ENCODE measurements around the gene LPCAT1. TPM values are rescaled to one million over a fixed set of nuclear protein-coding genes. Genes with fewer than 3 reads are reported as not detected.
"Not testable (repeated sequence)": the region's sequence is repeated elsewhere in the genome, so short reads cannot be mapped to it uniquely, and the experiment has no call there.

Gene LPCAT1
- total RNA-seq, 1 experiment from 2014 or later = 47.5 TPM

DNA sequence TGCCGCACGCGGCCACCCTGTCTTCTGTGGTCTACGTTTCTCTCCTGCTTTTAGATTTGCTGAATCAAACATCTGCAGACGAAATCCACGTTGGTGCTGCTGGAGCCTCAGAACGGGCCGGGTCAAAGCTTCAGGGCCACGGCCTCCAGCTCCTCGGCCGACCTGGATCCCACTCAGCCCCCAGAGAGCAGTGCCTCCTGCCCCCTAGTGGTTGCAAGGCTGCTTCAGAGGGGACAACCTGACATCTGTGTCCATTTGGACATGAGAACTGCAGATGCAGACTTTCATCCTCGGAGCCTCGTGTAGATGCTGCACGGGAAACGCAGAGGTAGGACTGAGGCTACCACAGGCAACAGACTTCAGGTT, 55.5 kb downstream of the LPCAT1 start:
- peak; percentile 20 for DNase-seq (ENCODE audit: low read depth, low spot score)
- in situ Hi-C loops (cut with HindIII; ENCODE audit: low pct_unique_long_range_greater_than_20kb, low sequenced_read_pairs) = no loop called here

DNA sequence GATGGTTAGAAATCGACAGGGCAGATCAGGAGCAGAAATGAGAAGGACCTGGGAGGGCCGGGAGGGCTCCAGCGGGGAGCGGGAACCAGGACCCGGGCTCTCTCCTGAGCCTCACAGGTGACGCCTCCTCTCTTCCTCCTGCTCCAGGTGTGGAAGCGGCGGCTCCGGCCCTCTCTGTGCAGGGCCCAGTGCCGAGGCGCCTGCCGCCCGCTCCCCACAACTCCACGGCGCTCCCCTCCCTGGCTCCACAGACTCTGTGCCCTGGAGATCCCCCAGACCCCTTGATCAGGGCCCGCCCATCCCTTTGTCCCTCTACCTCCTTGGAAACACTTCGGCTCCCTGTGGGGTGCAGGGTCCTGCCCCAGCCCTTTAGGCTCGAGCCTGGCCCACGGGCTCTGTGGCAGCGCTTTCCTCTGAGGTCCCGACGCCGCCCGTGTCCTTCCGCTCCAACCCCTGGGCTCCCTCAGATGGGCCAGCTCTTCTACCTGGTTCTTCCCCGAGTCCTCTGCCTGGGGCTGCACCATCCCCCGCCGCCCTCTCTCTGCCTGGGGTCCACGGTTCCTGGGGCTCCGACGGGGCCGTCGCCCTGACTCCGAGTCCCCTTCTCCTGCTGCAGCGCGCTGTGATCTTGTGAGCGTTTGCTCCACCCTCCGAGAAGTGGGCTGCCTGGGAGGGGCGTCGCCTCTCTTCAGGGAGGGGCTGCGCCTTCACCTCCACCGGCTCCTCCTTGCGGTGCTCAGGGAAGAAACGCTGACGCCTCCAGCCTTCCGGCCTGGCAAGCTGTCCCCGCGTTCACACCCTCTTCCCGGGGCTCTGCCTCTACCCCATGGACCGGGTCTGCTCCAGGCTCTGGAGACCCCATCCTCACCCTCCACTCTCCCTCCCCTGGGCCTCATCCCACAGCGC, 56.2 kb downstream of the LPCAT1 start:
- no peak for DNase-seq (ENCODE audit: low read depth, low spot score)
- in situ Hi-C loops (cut with HindIII; ENCODE audit: low pct_unique_long_range_greater_than_20kb, low sequenced_read_pairs) = no loop called here

DNA sequence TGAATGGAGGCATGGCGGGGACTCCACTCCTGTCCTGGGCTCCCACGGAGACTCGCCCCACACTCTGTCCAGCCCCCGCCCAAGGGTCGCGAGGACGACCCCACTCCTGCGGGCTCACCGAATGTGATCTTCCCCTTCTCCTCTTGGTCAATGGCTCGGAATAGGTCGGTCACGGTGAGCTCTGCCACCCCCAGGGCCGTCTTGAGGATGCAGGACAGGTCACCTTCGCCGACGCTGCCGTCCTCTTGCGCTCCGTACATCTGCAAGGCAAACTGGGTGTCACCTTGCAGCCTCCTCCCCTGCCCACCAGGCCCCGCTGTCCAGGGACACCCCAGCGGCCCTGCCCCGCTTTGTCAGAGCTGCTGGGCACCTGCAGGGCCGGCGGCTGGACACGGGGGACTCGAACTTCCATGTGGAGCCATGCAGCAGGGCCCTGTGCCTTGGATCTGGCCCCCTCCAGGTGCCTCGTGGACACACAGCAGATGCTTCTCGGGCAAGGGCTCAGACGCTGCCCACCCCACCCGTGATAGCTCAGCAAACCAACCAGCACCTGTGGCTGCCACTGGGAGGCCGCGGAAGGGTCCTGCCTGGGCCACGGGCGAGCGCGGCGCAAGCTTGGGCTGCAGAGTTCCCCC, 57.0 kb downstream of the LPCAT1 start:
- in situ Hi-C loops (cut with HindIII; ENCODE audit: low pct_unique_long_range_greater_than_20kb, low sequenced_read_pairs) = no loop called here

DNA sequence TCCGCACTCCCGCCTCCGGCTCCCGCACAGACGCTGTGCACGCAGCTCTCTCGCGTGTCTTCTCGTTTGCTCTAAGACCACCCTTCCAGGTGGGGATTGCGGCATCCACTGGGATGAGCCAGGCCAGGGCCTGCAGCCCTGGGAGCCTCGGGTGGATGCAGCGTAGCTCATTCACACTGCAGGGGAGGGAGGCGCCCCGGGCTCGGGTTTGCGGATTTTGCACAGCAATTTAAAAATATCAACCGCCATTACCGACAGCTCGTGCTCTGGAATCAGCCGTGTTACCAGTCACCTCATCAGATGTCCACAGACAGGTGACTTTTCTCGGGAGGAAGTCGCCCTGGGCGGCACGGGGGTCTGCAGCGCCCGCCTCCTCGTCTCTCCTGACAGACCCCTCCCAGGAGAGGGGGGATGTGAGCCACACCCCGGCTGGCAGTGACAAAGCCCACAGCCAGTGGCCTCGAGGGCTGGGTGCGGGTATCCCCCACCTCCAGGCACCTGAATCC, 57.7 kb downstream of the LPCAT1 start:
- in situ Hi-C loops (cut with HindIII; ENCODE audit: low pct_unique_long_range_greater_than_20kb, low sequenced_read_pairs) = no loop called here
- DNase-seq (ENCODE audit: low read depth, low spot score) = no peak

More for the DNA sequence above, 57.0 kb downstream of the LPCAT1 start:
- no peak for DNase-seq (ENCODE audit: low read depth, low spot score)

- DNase-seq (ENCODE audit: low read depth, low spot score) = no peak
- in situ Hi-C loops (cut with HindIII; ENCODE audit: low pct_unique_long_range_greater_than_20kb, low sequenced_read_pairs) = no loop called here
Observed at GRCh38 chr5:1465117-1465516, 58.6 kb downstream of the LPCAT1 start.

GRCh38 chr5:1464511-1464910, 59.2 kb downstream of the LPCAT1 start:
- no peak for DNase-seq (ENCODE audit: low read depth, low spot score)
- in situ Hi-C loops (cut with HindIII; ENCODE audit: low pct_unique_long_range_greater_than_20kb, low sequenced_read_pairs) = no loop called here

DNA sequence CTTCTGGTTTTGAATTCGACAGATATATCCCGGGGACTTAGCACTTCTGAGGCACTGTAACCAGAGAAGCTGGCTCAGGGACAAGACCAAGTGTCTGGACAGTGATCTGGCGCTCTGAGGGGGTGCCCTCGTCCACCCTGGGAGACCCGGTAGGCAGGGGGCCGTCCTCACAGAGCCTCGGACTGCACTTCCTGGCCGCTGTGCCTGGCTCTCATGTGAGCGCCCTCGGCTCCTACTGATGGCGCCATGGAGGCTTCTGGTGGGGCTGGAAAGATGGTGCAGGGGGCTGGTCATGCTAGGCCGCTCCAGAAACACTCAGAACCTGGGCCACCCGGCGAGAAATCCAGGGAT, 59.7 kb downstream of the LPCAT1 start:
- in situ Hi-C loops (cut with HindIII; ENCODE audit: low pct_unique_long_range_greater_than_20kb, low sequenced_read_pairs) = no loop called here
- DNase-seq (ENCODE audit: low read depth, low spot score) = no peak

- no peak for DNase-seq (ENCODE audit: low read depth, low spot score)
- in situ Hi-C loops (cut with HindIII; ENCODE audit: low pct_unique_long_range_greater_than_20kb, low sequenced_read_pairs) = no loop called here
Observed at GRCh38 chr5:1463326-1464095, 60.2 kb downstream of the LPCAT1 start.

GRCh38 chr5:1462358-1462757, 61.4 kb downstream of the LPCAT1 start:
- in situ Hi-C loops (cut with HindIII; ENCODE audit: low pct_unique_long_range_greater_than_20kb, low sequenced_read_pairs) = no loop called here
- DNase-seq (ENCODE audit: low read depth, low spot score) = no peak

DNA sequence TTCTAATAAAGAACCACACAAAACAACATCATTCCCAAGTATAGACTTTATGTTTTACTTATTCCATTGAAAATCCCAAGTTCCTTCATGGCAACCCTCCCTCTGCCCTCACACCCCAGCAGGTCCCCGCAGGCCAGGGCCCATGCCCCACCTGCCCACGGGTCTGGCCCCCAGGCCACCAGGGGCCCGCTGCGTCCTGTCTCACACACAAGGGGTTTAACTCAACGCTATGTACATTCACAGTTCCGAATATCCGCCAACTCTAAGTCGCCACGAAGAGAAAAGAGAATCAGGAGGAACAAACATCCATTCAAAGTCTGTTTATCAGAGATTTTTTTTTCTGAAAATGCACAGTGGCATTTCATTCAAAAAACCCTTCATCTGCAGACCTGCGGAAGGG, 62.4 kb downstream of the LPCAT1 start:
- in situ Hi-C loops (cut with HindIII; ENCODE audit: low pct_unique_long_range_greater_than_20kb, low sequenced_read_pairs) = no loop called here
- DNase-seq (ENCODE audit: low read depth, low spot score) = no peak

DNA sequence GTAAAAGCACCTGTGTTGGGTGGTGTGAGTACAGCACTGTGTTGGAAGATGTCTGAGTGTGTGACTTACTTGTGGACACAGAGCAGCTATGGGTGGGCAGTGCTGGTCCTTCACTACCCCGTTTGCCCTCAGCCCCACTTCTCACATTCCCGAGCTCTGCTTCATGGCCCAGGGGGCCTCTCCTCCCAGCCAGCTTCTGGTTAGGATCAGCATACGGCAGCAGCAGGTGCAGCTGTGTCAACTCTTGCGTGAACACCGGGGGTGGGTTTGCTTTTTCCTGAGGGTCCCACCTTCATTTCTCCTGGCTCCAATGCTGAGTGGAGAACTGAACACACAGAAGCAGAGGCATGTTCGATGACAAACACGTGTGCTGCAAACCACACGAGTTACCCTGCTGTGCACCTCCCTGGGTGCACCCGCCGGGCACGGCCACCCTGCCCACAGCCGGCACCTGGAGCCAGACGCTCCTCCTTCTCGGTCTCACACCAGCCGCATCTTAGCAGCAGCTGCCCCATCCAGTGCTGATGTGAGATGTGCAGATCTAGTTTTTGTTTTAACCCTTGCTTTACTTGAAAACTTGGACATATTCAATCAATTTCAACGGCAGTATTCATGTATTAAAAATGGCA, 63.6 kb downstream of the LPCAT1 start:
- no peak for DNase-seq (ENCODE audit: low read depth, low spot score)
- in situ Hi-C loops (cut with HindIII; ENCODE audit: low pct_unique_long_range_greater_than_20kb, low sequenced_read_pairs) = no loop called here

DNA sequence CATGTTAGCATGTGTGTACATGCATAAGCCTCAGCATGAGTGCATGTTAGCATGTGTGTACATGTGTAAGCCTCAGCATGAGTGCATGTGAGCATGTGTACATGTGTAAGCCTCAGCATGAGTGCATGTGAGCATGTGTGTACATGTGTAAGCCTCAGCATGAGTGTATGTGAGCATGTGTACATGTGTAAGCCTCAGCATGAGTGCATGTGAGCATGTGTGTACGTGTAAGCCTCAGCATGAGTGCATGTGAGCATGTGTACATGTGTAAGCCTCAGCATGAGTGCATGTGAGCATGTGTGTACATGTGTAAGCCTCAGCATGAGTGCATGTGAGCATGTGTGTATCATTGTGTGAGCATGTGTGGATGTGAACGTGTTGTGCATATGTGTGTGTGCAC, 64.3 kb downstream of the LPCAT1 start:
- DNase-seq (ENCODE audit: low read depth, low spot score); in situ Hi-C loops (cut with HindIII; ENCODE audit: low pct_unique_long_range_greater_than_20kb, low sequenced_read_pairs): not testable (repeated sequence)

- DNase-seq (ENCODE audit: low read depth, low spot score); in situ Hi-C loops (cut with HindIII; ENCODE audit: low pct_unique_long_range_greater_than_20kb, low sequenced_read_pairs): not testable (repeated sequence)
Observed at GRCh38 chr5:1456110-1456881, 67.5 kb downstream of the LPCAT1 start.

DNA sequence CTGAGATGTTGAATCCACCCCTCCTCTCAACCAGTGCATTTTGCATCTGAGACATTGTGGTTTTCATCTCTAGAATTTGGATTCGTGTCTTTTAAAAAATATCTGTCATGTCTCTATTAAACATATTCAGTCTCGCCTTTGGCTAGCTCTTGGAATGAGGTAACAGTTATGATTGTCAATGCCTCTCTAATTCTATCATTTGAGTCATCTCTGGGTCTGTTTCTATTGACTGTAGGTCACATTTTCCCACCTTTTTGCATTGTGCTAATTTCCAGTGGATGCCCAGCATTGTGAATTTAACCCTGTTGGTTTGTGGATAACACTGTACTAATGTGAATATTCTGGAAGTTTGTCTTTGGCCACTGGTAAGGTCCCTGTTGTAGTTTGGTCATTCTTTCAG, 70.1 kb downstream of the LPCAT1 start:
- in situ Hi-C loops (cut with HindIII; ENCODE audit: low pct_unique_long_range_greater_than_20kb, low sequenced_read_pairs) = no loop called here
- no peak for DNase-seq (ENCODE audit: low read depth, low spot score)

GRCh38 chr5:1449081-1449630, 74.6 kb downstream of the LPCAT1 start:
- no peak for DNase-seq (ENCODE audit: low read depth, low spot score)
- in situ Hi-C loops (cut with HindIII; ENCODE audit: low pct_unique_long_range_greater_than_20kb, low sequenced_read_pairs) = no loop called here

DNA sequence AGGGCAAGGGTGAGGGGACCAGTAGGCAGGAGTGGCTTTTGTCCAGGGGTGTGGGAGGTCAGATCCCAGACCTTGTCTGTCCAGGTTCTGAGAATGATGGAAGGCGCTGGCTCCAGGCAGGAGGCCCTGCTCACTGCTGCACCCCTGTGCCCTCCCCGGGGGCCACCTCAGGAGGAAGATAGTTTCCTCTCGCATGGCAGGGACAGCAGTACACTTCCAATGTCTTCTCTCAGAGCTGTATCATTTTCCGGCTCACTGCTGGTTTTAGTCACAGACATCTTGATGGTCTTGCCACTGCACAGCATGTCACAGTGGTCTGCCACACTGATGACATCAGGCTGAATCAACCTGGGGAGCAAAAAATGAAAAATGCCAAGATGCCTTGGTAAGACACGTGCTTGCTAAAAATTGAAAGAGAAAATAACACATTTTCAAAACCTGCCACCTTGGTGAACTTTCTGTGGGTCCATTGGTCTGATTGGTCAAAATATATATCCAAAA, 75.2 kb downstream of the LPCAT1 start:
- no peak for DNase-seq (ENCODE audit: low read depth, low spot score)

More for the DNA sequence above, 75.2 kb downstream of the LPCAT1 start:
- in situ Hi-C loops (cut with HindIII; ENCODE audit: low pct_unique_long_range_greater_than_20kb, low sequenced_read_pairs) = no loop called here
